ENCODE data around the gene CARS1.

The CARS1 gene

DNA sequence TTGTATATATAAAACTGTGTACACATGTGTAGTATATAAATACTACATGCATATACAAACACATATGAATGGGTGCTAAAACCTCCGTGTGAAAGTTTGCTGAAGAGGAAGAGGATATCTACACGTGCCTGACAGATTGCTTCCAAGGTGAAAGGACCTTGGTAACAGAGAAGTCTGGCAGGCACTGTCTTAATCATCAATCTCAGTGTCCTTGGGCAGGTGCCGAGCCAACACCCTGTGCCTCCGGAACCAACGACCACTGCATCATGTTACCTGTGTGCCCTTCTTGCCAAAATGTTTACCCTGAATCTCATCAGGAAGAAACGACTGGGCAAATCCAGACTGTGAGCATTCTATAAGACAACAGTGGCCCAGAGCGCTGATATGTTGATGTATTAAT, 80.1 kb downstream of the CARS1 start:
- no peak for DNase-seq (ENCODE audit: low read depth)
- no peak overlapping the region for H3K4me3 ChIP-seq (ENCODE audit: low read length)
- TF ChIP-seq, protein P1, sequence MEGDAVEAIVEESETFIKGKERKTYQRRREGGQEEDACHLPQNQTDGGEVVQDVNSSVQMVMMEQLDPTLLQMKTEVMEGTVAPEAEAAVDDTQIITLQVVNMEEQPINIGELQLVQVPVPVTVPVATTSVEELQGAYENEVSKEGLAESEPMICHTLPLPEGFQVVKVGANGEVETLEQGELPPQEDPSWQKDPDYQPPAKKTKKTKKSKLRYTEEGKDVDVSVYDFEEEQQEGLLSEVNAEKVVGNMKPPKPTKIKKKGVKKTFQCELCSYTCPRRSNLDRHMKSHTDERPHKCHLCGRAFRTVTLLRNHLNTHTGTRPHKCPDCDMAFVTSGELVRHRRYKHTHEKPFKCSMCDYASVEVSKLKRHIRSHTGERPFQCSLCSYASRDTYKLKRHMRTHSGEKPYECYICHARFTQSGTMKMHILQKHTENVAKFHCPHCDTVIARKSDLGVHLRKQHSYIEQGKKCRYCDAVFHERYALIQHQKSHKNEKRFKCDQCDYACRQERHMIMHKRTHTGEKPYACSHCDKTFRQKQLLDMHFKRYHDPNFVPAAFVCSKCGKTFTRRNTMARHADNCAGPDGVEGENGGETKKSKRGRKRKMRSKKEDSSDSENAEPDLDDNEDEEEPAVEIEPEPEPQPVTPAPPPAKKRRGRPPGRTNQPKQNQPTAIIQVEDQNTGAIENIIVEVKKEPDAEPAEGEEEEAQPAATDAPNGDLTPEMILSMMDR (conservative IDR thresholded peaks at IDR 0.05; ENCODE audit: low read length): no peak

DNA sequence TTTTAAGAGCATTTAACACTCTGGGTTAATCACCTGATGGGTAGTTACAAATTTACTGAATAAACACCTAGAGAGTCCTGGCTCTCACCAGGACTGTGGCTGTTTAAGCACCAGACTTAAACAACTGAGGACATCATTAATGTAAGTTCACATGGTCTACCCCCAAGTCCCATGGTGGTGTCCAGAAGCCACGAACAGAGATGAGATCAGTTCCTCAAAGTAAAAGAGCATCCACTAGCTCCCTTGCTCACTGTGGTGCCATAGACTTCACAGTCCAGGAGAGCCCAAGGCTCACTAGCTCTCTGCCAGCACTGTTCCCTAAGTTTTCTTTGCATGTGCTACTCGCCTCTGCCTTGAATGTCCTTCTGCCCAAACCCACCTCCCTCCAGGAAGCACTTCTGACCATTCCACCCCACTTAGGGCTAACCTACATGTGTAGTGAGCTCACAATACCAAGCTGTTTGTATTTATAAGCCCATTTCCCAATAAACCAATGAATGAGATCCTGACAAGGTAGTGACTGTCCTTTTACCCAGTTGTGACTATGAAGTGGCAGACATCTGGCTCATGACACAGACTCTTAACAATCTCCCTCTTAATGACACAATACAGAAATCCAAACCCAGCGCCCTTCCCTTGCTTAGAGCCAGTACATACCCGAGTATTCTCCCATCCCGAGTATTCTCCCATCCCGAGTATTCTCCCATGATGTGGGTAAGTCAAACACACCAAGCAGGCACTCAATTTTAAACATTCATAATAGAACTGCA, 80.7 kb downstream of the CARS1 start:
- TF ChIP-seq, protein P1 (conservative IDR thresholded peaks at IDR 0.05; ENCODE audit: low read length): no peak
- DNase-seq (ENCODE audit: low read depth): no peak
- no peak overlapping the region for H3K4me3 ChIP-seq (ENCODE audit: low read length)

DNA sequence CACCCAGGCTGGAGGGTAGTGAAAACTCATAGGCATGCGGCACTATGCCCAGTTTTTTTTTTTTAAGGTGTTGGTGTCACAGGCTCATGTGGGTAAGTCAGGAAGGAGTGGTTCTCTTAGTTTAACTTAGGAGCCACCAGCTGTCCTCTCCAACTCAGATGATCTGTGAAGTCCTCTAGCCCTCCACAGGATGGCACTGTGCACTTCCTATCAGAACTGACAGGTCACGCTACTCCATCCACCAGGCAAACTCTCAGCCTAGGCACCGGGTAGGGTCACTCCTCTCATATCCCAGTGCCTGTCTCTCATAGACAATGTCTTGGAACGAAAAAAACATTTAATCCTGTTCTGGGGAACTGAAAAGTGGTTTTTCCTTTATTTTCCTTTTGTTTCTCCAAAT, 81.6 kb downstream of the CARS1 start:
- DNase-seq (ENCODE audit: low read depth): peak; percentile 32
- no peak overlapping the region for H3K4me3 ChIP-seq (ENCODE audit: low read length)
- TF ChIP-seq, protein P1 (conservative IDR thresholded peaks at IDR 0.05; ENCODE audit: low read length): peak; percentile 56

DNA sequence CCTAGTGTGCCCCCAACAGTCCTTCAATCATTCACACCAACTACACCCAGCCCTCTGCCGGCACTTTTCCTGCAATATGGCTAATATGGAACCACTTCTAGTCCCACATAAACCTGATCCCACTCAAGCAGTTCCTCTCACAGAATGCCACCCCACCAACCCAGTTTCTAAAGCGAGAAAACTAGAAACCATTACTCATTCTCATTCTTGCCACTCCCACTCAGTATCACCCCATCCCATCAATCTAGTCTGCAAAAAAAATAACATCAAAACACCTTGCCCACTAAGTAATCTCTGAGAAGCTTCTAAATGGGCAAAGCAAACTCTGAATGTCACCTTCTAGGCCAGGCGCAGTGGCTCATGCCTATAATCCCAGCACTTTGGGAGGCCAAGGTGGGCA, 83.0 kb downstream of the CARS1 start:
- H3K4me3 ChIP-seq (ENCODE audit: low read length): no peak overlapping the region
- TF ChIP-seq, protein P1 (conservative IDR thresholded peaks at IDR 0.05; ENCODE audit: low read length): no peak
- DNase-seq (ENCODE audit: low read depth): no peak

DNA sequence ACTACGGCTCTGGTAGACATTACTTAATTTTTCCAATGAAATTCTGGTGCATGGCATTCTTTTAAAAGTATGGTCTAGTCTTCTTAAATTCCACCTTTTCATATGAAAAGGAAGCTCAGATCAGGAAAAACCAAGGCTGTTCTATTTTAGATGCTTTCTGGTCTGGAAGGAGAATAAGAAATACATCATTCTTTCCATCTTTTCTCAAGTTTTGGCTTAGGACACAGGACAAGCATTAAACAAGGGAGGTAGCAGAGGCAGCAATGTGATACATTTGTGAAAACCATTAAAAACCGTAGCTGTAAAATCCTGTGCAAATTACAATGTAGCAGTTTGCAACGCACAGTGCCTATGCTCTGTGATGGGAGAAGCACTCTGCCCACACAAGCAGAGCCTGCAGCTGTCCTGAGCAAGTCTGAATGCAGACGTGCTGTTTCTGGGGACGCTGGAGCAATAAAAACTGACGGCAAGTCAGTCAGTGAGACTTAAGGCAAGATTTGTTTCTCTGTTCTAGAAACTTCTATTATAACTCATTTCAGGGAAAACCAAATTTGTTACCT, 88.8 kb downstream of the CARS1 start:
- DNase-seq (ENCODE audit: low read depth): no peak
- TF ChIP-seq, protein P1 (conservative IDR thresholded peaks at IDR 0.05; ENCODE audit: low read length): no peak
- no peak overlapping the region for H3K4me3 ChIP-seq (ENCODE audit: low read length)

DNA sequence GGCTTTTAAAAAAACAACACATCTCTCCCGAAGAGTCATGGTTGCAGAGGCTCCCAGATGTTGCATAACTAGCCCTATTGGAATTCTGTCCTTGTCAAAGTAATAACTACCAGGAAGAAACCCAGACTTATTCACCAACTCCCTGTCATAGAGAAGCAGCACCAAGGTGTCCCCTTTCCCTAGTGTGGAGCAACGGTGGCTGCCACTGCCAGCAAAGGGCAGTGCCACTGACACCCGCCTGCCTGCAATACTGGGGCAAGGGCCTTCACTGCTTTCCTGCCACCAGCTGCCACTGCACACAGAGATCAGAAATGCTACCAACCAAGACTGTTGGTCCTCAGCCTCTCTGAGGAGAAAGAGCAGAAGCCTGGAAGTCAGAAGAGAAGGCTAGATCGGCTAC, 92.4 kb downstream of the CARS1 start:
- no peak for DNase-seq (ENCODE audit: low read depth)
- no peak overlapping the region for H3K4me3 ChIP-seq (ENCODE audit: low read length)
- TF ChIP-seq, protein P1 (conservative IDR thresholded peaks at IDR 0.05; ENCODE audit: low read length): no peak

DNA sequence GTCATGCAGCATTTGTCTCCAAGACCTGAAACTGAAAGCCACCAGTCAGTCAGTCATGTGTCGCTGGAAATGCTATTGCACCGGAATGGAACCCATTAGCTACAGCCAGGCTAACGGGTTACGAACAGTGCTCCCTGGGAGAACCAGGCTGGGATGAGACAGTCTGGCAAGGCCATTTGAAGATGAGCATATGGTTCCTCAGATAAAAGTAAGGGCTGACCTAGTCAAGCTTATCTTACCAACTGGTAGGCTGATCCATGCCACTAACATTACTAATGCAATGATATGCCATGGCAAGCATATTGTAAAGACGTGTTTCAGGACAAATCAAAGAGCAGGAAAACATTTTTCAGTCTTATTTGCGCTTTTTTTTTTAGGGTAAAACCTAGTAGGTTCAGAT, 93.5 kb downstream of the CARS1 start:
- TF ChIP-seq, protein P1 (conservative IDR thresholded peaks at IDR 0.05; ENCODE audit: low read length): no peak
- no peak overlapping the region for H3K4me3 ChIP-seq (ENCODE audit: low read length)
- no peak for DNase-seq (ENCODE audit: low read depth)

Data from AG10803 (cell line).